GM03348 (cell line): ENCODE measurements around the gene SNCB.

Experiments
- DNase-seq: peaks from one replicate; pipeline ENCODE4 v3.0.0; 2012; ENCODE audit warnings: low spot score

SNCB gene

DNA sequence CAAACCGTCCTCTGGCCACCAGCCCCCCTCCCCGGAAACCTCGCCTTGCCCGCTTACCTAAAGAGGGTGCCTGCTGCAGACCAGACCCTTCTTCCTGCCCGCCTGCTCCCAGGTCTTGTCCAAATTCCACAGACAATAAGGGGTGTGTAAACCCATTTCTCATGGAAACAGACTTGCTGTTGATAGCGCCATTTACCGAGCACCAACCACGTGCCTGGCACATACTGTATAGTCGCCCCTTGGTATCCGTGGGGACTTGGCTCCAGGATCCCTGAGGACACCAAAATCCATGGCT, 56.1 kb downstream of the SNCB start:
- no peak for DNase-seq

DNA sequence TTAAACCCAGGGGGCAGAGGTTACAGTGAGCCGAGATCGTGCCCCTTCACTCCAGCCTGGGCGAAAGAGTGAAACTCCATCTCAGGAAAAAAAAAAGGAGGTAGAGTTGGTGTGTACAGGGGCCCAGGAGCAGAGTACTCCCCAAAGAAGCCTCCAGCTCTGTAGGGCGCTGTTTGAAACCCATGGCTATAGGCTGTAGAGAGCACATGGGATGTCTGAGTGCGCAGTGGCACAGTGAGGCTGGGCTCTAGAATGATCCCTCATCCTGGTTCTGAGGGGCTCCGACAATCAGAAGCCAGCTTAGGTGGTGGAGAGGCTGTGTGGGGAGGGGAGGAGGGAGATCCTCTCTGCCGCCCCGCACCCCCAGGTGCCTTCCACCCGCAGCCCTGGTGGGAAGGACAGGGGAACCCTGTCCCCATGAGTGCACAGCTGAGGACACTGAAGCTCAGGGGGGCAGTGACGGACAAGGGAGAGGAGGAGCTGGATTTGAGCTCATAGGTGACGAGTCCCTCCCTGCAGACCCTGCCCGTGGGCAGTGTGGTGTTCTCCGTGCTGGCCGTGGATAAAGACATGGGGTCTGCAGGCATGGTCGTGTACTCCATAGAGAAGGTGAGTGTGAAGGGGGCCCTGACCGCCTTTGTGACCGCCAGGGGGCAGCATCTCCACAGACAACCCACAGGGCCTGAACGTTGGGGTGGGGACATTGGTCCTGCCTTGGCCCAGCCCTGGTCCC, 56.6 kb downstream of the SNCB start:
- peak; percentile 90 for DNase-seq
